GM18526 (cell line): ENCODE measurements around the gene FXYD2.

ENCODE experiments used
- POLR2A ChIP-seq: IDR thresholded peaks from 3 replicates; pipeline ENCODE4 v1.6.1; 2011; ENCODE audit not compliant: insufficient read length; ENCODE audit errors: extremely low read depth

The FXYD2 gene

DNA sequence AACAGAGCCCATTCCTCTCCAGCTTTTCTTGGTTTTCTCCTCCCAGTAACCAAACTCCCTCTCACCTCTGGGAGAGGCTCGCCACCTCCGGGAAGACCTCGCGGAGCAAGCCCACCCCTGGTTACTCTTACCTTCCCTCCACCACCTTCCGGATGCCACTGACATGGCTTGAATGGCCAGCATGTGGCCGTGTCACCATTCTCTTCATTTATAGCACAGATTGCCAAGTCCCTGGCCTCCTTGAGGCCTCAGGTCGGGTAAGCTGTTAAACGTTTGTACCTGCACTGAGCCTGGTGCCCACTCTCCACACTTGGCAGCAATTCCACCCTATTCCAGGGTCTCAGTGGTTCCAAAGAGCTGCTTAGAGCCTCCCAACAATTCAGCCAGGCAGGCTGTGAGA is 8.0 kb upstream of the FXYD2 start:
- no peak for TF ChIP-seq POLR2A

DNA sequence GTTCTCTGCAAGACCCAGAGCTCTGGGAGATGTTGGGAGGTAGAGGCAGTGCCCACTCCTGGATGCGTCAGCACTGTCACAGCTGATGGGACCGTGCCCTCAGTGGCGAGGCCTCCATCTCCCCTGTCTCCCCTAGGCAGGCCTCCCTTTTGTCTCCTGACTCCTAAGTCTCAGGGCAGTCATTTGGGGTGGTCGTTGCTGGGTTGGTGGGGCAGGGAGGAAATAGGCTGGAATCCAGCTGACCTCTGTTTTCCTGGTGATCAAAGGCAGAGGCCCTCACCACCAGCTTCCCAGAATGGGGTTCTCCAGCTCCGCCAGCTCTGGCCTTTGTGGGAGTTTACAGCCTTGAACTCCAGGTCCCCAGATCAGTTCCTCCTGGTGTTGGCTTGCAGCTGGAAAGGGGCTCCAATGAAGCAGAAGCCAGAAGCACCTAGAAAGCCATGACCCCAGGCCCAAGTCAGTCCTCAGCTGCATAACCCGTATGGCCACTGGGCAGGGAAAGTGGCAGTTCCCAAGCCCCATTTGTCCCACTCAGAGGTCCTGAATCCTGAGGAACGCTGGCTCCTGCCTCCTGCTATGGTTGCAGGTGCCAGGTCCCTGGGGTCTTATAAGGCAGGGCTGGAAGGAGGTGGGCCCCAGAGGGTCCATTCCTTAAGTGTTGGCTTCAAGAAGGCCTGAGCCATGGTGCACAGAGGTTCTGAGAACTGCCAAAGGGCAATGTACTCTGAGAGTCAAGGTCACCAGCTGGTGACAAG is 7.3 kb upstream of the FXYD2 start:
- TF ChIP-seq POLR2A: no peak

DNA sequence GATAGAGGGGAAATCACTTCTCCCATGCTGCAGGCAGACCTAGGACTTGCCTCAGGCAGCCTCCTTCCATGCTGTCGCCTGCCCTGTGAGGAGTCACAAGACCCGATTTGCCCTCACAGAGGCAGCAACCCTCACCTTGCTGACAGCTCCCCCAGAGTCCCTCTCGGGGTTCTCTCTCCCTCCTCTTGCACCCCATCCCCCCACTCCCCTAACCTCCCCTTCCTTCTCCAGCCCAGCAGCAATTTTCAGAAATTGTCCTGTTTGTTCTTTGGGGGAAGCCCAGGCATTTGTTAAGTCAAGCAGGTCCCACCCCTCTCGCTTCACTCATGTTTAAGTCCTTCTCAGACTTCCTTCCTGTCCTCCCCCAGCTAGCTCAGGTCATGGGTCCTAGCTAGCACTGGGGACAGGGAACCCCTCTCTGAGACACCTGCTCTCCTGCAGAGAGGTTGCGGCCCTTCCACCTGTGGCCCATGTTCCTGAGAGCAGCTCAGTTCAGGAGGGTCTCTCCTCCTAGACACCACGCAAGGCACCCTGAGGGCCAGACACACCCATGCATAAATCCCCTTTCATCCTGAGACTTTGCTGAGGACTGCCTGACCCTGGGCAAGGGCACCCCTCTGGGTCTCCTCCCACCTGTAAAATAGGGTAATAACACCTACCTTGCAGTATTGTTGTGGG is 6.3 kb upstream of the FXYD2 start:
- no peak for TF ChIP-seq POLR2A

DNA sequence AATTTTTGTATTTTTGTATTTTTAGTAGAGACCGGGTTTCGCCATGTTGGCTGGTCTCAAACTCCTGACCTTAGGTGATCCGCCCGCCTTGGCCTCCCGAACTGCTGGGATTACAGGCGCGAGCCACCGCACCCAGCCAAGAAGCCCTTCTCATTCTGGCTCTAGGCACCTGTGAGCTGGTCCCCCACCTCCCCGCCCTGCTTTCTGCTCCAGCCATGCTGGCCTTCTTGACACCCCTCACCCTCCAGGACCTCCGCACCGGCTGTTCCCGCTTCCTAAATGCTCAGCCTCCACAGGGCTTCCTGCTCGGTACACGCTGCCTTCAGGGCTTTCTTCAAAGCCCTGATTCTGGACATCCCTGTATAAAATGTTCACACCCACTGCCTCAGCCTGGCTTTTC is 5.5 kb upstream of the FXYD2 start:
- no peak for TF ChIP-seq POLR2A

DNA sequence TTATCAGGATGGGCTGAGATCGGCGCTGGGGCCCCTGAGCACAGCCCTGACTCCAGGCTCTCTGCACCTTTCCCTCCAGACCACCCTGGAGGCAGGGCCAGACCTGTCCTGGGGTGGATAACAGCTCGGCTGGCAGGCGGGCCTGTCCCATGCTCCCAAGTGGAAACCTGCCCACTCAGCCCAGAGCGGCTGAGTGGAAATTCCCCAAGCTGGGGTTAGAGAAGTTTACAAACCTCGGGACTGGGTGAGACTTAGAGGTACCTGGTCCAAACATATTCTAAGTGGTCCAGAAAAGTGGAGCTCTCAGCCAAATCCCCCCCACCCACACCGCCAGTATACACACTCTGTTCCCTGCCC is 4.8 kb upstream of the FXYD2 start:
- no peak for TF ChIP-seq POLR2A

DNA sequence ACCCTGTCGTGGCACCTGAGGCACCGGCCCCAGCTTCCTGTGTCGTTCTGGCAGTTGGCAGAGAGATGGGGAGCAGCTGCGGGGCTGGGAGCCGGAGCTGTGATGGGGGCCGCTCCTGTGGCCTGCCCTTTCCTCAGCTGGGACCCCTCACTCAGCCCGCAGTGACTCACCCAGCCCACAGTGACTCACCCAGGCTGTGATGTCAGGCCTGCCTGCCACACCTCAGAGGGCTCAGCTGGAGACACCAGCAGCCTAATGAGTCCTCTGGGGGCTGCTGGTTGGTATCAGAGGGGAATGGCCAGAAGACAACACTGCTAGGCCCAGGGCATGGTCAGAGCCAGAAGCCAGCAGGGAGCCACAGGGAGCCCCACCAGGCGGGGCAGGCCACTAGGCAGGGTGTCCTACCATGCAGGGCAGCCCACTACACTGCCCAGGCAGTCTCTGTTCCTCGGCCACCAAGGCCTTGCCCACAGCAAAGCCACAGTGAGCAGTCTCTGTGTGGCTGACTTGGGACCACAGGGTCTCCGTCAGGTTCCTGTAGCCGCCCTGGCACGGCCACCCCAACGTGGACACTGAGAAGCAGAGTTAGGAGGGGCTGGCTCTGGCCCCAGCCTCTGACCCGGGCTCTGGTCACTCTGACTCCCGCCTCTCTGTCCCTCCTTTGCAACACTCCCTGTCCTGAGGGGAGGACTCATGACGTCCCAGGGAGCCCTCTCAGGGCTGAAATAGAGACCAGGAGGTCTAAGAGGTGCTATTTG is 4.2 kb upstream of the FXYD2 start:
- no peak for TF ChIP-seq POLR2A

DNA sequence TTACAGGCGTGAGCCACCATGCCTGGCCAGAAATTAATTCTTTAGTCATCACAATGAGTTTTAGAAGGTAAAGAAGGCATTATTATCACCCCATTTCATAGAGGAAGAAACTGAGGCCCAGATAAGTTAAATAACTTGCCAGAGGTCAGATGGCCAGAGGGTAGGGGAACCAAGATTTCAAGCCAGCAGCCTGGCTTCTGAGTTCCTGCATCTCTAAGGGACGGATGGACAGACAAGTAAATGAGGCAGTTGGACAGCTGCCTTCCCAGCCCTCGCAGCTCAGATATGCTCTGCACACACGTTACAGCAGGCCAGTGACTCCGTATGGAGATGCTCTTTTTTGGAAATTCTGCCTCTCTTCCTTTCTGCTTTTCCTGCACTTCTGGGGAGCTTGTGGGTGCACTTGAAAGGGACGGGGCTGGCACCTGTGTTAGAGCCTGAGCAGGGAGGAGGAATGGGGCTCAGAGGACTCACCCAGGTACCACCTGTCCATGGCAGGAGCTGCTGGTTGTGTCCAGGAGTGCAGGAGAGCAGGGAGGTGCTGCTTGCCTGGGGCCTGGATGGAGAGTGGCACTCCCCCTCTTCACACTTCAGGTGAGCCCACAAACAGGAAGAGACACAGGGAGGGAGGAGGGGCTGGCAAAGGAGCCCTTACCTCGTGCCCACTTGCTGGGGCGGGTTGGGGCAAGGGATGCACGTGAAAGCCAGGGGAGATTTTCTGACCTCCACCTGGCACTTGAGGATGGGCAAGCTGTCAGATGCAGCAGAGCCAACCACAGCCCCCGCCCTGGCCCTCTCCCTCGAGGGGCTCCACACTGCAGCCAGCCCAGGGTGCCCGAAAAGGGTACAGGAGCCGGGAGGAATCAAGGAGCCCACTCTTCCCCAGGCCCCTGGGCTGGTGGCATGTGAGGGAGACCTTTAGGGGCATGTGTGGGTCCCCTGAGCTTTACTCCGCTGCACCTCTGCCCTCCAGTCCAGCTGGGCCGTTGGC is 3.3 kb upstream of the FXYD2 start:
- TF ChIP-seq POLR2A: no peak

DNA sequence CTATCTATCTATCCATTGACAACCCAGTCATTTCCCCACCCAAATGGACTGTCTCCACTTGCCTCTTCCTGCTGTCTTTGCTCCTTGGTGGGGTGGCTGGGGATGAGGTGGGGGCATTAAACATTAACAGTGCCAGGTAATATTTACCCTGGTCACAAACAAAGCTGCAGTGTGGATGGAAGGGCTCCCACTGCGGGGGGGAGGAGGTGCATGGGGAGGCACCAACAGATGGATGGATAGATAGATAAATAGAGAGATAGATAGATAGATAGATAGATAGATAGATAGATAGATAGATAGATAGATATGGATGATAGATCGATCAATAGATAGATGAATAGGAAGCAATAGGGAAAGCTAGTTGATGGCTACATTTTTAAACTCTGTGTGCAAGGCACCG is 2.3 kb upstream of the FXYD2 start:
- TF ChIP-seq POLR2A: no peak

DNA sequence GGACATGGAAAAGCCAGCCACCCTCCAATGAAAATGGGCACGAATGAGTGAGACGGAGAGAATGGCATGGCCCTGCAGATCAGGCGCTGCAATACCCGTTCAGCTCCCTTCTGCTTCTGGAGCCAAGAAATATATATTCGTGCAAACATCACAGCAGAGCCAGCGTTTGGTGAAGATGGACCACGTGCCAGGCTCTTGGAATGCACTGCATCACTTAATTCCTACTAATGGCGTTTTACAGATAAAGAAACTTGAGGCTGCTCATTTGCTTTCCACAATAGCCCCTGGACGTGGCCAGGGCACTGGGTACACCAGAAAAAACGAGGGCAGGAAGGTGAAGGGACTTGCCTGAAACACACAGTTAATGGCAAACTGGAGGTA is 1.6 kb upstream of the FXYD2 start:
- no peak for TF ChIP-seq POLR2A

DNA sequence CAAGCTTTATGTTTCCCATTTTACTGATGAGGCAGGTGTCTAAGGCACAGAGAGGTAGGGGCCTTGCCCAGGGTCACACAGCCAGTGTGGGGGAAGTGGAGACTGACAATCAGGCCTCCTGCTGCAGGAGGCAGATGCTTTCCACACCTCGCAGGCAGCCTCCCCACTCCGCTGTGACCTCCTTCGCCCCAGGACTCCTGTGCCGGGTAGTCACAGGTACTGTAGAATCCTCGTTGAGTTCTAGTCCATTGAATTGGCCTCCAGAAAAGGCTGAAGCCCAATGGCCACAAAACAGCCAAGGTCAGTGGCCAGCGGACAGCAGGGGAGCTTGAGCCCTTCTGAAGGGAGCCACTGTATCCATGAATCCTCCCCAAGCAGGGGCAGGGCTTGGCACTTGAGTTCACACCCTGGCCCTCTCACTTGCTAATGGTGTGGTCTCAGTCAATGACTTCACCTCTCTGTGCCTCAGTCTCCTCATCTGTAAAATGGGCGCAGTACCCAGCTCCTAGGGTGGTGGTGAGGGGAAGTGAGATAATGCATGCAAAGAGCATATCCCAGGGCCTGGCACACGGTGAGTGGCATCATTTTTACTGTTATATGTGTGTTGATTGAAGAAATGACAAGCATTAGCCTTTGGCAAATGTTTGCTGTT is 1.1 kb upstream of the FXYD2 start:
- TF ChIP-seq POLR2A: no peak

DNA sequence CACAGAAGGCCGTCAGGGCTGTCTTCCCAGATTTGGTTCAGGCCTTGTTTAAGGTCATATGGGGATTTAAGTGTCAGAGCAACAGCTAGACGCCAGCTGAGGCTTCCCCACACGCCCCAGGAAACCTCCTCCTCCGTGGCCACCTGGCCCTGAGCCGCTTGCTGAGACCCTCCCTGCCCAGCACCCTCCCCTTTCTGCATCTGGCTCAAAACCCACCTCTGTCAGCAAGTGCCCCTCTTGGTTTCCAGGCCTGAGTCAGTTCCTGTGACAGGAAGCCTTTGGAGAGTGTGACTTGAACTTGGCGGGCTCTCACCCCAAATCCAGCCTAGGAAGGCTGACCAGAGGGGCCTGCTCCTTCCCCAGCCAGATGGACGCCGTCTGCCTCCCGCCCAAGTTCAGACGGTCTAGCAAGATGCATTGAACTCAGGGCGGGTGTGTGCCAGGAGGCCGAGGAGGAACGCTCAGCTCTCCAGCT is 561 bp downstream of the FXYD2 start:
- no peak for TF ChIP-seq POLR2A

DNA sequence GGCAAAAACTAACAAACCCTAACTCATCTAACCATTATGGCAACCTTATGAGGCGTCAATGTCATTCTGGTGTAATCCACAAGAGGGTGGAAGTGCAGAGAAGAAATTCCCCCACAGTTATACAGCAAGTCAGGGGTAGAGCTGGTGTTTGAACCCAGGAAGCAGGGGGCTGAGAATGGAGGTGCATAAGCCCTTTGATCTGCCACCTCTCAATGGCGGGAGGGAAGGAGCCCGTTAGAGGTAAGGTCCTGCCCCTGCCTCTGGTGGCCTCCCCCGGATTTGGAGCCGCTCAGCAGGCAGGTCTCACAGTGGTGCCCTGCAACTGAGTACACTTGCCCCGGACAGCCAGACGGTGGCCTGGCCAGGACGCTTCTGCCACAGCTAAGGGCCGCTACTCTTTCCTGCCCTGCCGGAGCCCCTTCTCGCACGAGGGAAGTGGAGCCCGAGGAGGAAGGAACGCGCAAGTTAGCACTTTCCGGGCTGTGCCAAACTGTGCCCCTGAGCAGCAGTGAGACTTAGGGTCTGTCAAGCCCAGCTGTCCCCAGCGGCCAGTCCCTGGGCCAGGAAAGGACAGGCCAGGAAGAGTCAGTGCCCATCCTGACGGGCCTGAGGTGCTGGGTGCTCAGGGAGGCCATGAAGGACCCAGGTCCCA is 1.1 kb downstream of the FXYD2 start:
- TF ChIP-seq POLR2A: no peak

DNA sequence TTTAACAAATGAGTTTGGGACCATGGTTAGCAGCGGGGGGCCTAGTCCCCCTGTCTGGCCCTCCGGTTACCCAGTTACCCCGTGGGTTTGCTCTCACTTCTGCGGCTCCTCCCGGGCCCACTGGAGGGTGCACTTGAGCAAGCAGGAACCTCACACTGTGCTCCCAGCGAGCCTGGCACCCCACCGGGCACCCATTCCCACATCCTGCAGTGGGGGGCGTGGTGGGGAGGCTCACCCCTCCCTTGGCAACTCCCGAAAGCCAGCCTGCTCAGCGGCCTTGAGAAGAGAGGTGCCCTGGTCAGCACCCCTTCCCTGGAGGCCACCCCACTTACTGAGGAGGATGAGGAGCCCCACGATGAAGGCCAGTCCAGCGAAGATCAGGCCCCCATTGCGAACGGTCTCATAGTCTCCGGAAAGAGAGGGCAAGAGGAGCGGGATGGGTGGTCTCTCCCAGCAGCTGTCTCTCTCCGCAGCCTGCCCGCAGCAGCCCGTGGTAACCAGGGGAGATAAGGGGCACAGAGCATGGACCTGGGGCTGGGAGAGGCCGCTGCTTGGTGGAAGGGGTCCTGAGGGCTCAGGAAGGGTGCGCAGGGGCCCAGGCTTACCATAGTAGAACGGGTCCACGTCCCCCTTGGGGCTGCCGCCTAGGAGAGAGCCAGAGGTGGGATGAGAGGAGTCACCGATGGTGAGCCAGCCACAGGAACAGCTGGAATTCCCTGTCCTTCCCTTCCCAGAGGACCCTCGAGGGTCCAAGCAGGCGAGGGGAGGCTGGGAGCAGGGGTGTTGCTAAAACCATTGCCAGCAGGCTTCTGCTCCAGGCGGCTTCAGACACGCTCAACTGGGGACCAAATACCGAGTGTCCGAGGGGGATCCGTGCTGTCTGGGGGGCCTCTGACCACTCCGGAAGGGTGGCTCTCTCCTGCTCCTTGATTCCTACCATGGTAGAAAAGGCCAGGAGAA is 2.2 kb downstream of the FXYD2 start:
- TF ChIP-seq POLR2A: no peak
